Measurements from ENCODE around the gene TUBGCP3.

The TUBGCP3 gene

DNA sequence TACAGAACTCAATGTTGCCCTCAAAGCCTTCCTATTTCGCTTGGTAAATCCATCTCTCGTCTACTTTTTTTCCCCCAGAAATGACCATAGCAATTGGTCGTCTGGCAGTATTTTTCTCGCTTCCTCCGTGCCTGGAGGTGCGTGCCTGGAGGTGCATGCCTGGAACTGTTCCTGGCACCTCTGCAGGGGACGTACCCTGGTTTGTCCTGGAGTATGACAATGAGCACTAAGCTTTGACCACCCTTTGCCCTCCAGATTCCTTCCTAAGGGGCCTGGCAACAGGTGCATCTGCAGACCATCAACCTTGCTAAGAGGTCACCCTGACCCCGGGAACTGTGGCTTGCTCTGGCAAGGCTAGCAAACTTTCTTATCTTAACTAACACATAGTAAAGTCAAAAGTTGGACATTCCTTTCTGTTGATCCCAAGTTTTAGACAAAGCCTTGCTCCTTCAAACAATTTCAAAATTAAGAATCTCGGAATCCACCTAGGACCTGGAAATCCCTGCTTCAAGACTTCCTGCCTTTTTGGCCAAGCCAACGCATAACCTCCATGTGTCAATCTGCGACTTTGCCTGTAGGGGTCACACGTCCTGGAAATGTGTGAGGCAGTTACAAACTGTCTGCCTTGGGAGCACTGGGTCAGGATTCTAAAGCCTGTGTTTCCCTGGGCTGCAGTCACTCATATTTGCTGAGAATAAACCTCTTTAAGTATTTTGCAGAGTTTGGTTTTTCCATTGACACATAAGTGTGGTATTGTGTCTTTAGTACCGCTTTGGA is 28.8 kb upstream of the TUBGCP3 start:
- no peak for DNase-seq (ENCODE audit: low read depth, low spot score)

GRCh38 chr13:112615391-112615790 is 27.4 kb upstream of the TUBGCP3 start:
- DNase-seq (ENCODE audit: low read depth, low spot score) = no peak

- no peak for DNase-seq (ENCODE audit: low read depth, low spot score)
These were observed 26.9 kb upstream of the TUBGCP3 start for GRCh38 chr13:112614835-112615234.

- DNase-seq (ENCODE audit: low read depth, low spot score) = no peak
These were observed 20.3 kb upstream of the TUBGCP3 start for GRCh38 chr13:112608212-112608611.

DNA sequence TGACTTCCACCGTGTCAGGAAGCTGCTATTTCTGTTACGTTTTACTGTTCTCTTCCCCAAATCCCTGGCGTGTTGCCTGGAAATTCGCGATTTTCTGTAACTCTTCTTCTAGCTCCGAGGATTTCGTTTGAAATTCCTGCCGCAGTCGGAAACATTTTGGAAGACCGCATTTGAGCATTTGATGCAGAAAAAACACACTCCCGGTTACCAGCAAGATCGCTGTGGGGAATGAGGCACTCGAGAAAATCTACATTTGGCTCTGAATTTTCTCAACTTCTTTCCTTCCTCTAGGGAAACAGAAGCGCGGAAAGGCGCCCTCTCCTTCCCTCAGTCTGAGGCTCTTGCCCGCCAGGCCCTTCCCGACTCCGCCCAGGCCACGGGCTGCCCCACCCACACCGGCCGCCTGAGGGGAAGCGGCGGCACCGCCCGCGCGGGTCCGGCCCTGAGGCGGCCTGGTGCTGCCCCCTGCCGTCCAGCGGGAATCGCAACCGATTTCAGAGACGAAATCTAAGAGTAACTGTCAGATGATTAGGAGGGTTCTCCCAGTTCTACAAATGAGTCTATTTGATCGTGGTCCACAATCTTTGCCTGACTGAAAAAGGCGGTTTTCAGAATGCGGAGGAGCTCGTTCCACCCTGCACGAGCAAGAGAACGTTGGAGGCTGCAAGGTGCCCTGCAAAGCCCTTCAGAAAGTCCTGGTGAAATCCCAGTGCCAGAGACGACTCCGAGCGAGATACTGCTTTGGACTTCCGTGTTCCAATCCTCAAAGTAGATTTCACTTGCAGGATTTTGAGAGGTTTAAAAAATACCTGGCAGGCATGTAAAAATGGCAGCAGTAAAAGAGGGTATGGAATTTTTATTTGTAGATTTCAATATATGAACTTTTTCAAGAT is 18.4 kb upstream of the TUBGCP3 start:
- DNase-seq (ENCODE audit: low read depth, low spot score) = peak; percentile 71

GRCh38 chr13:112605531-112605990 is 17.6 kb upstream of the TUBGCP3 start:
- no peak for DNase-seq (ENCODE audit: low read depth, low spot score)

DNA sequence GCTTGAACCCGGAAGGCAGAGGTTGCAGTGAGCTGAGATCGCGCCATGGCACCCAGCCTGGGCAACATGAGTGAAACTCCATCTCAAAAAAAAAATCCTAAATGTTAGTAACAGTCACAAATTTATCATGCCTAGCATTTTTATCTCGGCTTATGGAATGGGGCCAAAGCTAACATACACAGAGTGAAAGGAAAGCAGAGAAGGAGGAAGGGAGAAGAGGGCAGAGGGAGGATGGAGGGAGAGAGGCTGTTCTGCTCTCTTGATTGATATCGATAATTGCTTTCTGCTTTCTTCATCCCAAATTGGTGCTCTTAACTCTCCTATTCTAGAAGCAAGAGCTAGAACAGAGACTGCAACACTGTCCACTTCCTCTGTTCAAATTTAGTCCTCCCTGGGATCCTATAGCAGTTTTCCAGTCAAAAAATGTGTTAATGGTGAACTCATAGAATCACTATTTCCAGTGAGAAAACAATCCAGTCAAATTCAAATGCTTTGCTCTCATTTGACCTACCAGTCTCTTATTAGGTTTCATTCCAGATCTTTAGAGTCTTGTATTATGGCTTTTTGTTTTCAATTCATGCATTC is 15.8 kb upstream of the TUBGCP3 start:
- DNase-seq (ENCODE audit: low read depth, low spot score) = no peak

GRCh38 chr13:112602189-112602588 is 14.2 kb upstream of the TUBGCP3 start:
- DNase-seq (ENCODE audit: low read depth, low spot score) = no peak

DNA sequence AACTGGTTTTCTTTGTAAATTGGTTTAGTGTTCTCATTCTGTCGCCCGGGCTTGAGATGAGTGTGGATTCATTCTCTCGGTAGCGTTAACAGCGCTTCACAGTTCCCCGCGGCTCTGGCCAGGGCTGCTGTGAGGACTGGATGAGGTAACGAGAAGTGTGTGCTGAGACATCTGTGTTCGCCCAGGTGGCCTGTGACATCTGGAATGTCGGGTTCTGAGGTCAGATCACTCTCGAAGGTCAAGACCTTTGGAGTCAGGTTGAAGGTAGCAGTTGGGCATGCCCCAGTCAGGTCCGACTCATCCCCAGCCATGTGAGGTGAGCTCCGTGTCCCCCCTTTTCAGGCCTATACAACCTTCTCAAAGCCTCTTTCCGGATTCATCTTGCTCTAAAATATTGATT is 13.4 kb upstream of the TUBGCP3 start:
- no peak for DNase-seq (ENCODE audit: low read depth, low spot score)

DNA sequence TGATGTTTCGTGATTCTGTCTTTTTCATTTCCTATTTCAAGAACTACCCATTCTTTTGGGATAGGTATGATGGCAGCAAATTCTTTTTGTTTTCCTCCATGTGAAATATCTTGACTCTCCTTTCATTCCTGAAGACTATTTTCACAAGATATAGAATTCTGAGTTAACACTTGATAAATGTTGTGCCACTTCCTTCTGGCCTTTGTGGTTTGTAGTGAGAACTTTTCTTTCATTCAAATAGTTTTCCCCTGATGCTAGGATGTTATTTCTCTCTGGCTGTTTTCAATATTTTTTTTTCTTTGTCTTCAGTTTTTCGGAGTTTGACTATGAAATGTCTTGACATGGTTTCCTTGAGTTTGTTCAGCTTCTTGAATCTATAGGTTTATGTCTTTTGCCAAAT is 8.3 kb upstream of the TUBGCP3 start:
- no peak for DNase-seq (ENCODE audit: low read depth, low spot score)

- no peak for DNase-seq (ENCODE audit: low read depth, low spot score)
These were observed 4.7 kb upstream of the TUBGCP3 start for GRCh38 chr13:112592647-112593046.

DNA sequence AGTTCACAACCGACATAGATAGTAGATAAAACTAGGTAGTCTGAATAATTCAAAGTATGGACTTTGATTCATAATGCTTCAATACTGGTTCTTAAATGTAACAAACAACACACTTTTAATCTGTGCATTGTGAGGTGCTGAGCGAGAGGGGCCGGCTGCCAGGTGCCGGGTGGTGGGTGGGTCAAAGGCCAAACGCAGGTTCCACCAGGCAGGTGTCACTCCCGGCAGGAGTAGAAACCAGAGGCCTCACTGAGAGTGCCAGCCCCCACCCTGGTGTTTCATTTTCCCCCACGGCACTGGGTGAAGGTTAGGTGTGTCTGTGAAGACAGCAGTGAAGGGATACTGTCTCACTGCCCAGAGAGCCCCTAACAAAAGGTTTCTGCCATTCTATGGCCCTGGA is 4.2 kb upstream of the TUBGCP3 start:
- DNase-seq (ENCODE audit: low read depth, low spot score) = no peak

GRCh38 chr13:112588490-112589297 is 741 bp upstream of the TUBGCP3 start:
- DNase-seq (ENCODE audit: low read depth, low spot score) = no peak

DNA sequence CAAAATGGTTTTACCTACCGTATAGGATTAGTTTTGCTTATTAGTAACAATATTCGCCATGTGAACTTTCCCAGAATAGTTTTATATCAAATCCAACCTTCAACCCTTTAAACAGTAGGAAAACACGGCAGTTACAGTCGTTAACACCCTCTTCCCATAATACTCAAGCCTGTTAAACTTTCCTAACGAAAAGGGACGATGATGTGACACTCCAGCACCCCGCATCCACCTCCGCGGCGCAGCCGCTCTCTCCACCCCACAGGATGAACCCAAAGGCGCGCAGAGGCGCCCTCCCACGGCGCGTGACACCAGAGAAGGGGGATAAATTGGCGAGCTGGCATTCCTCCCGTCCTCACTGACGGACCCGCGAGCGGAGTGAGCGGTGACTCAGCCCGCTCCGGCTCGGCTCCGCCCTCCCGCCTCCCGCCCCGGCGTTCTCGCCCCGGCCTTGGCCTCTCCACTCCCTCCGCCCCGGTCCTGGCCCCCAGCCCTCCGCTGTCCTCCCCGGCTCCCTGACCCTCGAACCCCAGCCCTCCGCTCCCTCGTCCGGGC is 665 bp downstream of the TUBGCP3 start:
- peak; percentile 36 for DNase-seq (ENCODE audit: low read depth, low spot score)

GRCh38 chr13:112586334-112586960 is 1.5 kb downstream of the TUBGCP3 start:
- DNase-seq (ENCODE audit: low read depth, low spot score) = no peak

DNA sequence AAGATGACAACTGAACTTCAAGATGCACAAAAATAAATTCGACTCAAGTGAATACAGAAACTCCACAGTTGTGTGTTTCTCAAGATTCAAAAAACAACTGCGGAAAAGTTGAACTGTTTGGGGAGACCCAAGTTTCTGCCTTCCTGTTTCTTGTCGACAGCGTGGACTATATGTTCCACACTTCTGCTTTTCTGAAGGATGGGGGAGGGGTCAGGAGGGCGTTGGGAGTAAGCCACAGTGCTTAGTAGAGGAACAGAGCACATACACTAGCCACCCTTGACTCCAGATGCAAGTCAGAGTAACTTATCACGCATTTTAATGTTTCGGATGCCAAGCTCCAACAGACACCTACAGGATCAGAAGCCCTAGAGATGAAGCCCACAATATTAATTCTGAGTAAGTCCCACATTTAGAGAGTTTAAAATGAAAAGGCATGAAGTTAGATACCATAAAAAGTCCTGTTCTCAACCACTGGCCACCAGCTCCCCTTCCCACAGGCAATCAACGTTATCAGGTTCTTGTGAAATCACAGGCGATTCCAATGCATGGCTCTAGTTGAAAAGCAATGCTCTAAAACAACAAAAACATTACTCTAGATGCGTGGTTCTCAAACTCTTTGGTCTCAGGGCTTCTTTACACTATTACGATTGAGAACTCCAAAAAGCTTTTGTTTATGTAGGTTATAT is 4.2 kb downstream of the TUBGCP3 start:
- DNase-seq (ENCODE audit: low read depth, low spot score) = no peak

GRCh38 chr13:112582263-112582662 is 5.7 kb downstream of the TUBGCP3 start:
- DNase-seq (ENCODE audit: low read depth, low spot score) = no peak

DNA sequence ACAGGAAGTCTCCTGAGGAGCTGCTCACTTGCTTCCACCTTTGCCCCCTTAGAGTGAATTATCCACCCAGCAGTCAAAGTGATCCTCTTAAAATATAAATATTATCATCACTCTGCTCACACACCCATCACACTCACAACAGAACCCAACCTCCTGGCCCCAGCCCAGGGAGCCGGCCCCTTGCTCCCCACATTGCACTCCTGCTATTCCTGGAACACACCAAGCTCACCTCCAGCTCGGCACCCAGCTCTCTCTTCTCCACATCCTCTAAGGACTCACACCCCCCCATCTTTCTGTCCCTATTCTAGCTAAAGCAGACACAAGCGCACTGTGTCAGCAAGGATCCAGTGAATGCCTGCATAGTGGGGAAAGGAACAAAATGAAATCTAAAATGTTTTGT is 7.0 kb downstream of the TUBGCP3 start:
- no peak for DNase-seq (ENCODE audit: low read depth, low spot score)

DNA sequence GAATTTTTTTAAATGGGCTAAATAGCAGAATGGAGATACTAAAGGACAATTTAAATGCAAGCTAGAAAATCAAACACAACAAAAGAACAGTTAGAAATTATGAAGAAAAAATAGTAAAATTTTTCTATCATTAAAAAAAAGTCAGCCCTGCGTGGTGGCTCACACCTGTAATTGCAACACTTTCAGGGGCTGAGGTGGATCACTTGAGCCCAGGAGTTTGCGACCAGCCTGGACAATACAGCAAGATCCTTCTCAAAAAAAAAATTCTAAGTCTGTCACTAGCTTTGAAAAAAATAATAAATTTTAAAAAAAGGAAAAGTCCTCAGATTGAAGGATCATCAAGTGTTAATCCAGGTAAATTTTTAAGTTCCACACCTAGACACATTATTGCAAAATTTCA is 7.7 kb downstream of the TUBGCP3 start:
- no peak for DNase-seq (ENCODE audit: low read depth, low spot score)

DNA sequence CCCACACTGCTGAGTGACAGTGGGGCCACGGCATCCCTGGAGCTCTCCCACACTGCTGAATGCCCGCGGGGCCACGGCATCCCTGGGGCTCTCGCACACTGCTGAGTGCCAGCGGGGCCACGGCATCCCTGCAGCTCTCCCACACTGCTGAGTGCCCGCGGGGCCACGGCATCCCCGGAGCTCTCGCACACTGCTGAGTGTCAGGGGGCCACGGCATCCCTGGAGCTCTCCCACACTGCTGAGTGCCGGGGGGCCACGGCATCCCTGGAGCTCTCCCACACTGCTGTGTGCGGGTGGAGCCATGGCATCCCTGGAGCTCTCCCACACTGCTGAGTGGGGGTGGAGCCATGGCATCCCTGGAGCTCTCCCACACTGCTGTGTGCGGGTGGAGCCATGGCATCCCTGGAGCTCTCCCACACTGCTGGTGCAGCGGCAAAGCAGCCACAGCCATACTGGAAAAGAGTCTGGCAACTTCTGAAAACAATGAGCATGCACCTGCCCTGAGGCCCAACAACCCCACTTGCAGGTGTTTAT is 8.6 kb downstream of the TUBGCP3 start:
- no peak for DNase-seq (ENCODE audit: low read depth, low spot score)

Data from activated naive CD8-positive, alpha-beta T cell treated with anti-CD3 and anti-CD28 coated beads, Interleukin-2, amount 50 U/mL, for 16 hours (primary cell).